Effector memory CD4-positive, alpha-beta T cell (primary cell): ENCODE data around the gene ANKRD55.
"Not testable (repeated sequence)": the region's sequence is repeated elsewhere in the genome, so short reads cannot be mapped to it uniquely, and the experiment has no call there.

ENCODE experiments used
- DNase-seq, 3 donors: peaks; one replicate each; pipeline ENCODE4 v3.0.0-alpha.2; 2020
- H3K27ac ChIP-seq: 2 replicates; pipeline ENCODE4 v1.7.0; 2013; ENCODE audit warnings: mild to moderate bottlenecking, low read length, moderate library complexity; ENCODE audit not compliant: insufficient read depth, poor library complexity, severe bottlenecking
- H3K27me3 ChIP-seq: replicated peaks from 2 replicates; pipeline ENCODE4 v1.7.0; 2013; ENCODE audit warnings: mild to moderate bottlenecking, low read length; ENCODE audit not compliant: insufficient read depth, control insufficient read depth, poor library complexity, severe bottlenecking
- H3K36me3 ChIP-seq: 2 replicates; pipeline ENCODE4 v1.7.0; 2013; ENCODE audit warnings: mild to moderate bottlenecking, low read length, moderate library complexity; ENCODE audit not compliant: control insufficient read depth, insufficient read depth
- H3K4me1 ChIP-seq: 2 replicates; pipeline ENCODE4 v1.7.0; 2013; ENCODE audit warnings: low read length, mild to moderate bottlenecking; ENCODE audit not compliant: control insufficient read depth, insufficient read depth, poor library complexity, severe bottlenecking
- H3K4me3 ChIP-seq: 2 replicates; pipeline ENCODE4 v1.7.0; 2013; ENCODE audit warnings: low read length, low read depth, mild to moderate bottlenecking; ENCODE audit not compliant: insufficient read depth, poor library complexity, severe bottlenecking
- H3K9me3 ChIP-seq: 2 replicates; pipeline ENCODE4 v1.7.0; 2013; ENCODE audit warnings: mild to moderate bottlenecking, low read length, moderate library complexity; ENCODE audit not compliant: control insufficient read depth

Gene ANKRD55

GRCh38 chr5:56142614-56143372 lies 90.3 kb downstream of the ANKRD55 start:
- Histone ChIP-seq H3K4me3 (no peak overlapping the region), H3K9me3 (no peaks in the 10 kb centered on the region), H3K27me3 (no peaks in the 10 kb centered on the region), H3K4me1 (peaks cover under 1% of the 10 kb centered on the region), H3K36me3 (no peaks in the 10 kb centered on the region), H3K27ac (no peak overlapping the region)
- DNase-seq = no peak

- no peaks in the 10 kb centered on the region for H3K27me3 ChIP-seq
- DNase-seq = no peak
- no peak overlapping the region for H3K27ac ChIP-seq
- H3K4me3 ChIP-seq = no peak overlapping the region
- no peaks in the 10 kb centered on the region for H3K4me1 ChIP-seq
- H3K36me3 ChIP-seq = no peaks in the 10 kb centered on the region
- no peaks in the 10 kb centered on the region for H3K9me3 ChIP-seq
Measured at GRCh38 chr5:56142233-56142613, 90.9 kb downstream of the ANKRD55 start.

- Histone ChIP-seq H3K4me3 (no peak overlapping the region), H3K36me3 (no peaks in the 10 kb centered on the region), H3K27me3 (no peaks in the 10 kb centered on the region), H3K27ac (no peak overlapping the region), H3K9me3 (no peaks in the 10 kb centered on the region), H3K4me1 (no peaks in the 10 kb centered on the region)
- DNase-seq = no peak
Measured at GRCh38 chr5:56140073-56140472, 93.1 kb downstream of the ANKRD55 start.

DNA sequence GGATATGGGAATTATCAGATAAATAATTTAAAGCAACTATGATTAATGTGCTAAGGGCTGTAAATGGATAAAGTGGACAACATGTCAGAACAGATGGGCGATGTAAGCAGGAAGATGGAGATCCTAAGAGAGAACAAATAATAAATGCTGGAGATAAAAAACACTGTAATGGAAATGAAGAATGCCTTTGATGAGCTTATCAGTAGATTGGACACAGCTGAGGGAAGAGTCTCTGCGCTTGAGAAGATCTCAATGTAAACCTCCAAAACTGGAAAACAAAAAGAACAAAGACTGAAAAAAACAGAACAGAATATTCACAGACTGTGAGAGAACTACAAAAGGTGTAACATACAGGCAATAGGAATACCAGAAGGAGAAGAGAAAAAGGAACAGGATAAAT lies 102.5 kb downstream of the ANKRD55 start:
- Histone ChIP-seq H3K27ac (no peak overlapping the region), H3K36me3 (no peaks in the 10 kb centered on the region), H3K9me3 (no peaks in the 10 kb centered on the region), H3K4me3 (no peak overlapping the region), H3K27me3 (no peaks in the 10 kb centered on the region), H3K4me1 (no peaks in the 10 kb centered on the region)
- no peak for DNase-seq

DNA sequence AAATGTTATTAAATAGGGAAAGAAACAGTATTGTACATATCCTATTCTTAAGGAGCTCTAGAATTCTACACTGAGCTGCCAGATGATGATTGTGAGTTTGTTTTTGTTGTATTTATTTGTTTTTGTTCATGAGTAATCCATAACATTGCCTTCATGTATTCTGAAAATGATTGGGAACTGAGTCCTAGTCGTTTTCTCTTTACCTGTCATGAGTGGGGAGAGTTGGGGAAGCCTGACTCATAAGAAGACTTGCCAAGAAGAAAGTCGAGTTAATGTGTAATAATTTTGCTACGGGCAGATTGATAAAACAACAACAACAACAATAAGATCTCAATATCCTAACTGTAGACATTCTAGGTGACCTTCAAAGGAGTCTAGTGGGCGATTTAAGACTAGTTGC lies 103.8 kb downstream of the ANKRD55 start:
- no peaks in the 10 kb centered on the region for H3K27me3 ChIP-seq
- no peaks in the 10 kb centered on the region for H3K4me1 ChIP-seq
- H3K36me3 ChIP-seq = no peaks in the 10 kb centered on the region
- H3K9me3 ChIP-seq = no peaks in the 10 kb centered on the region
- no peak overlapping the region for H3K4me3 ChIP-seq
- peak overlapping the region; percentile 0 for H3K27ac ChIP-seq
- DNase-seq = no peak

GRCh38 chr5:56128113-56128512 lies 105.0 kb downstream of the ANKRD55 start:
- Histone ChIP-seq H3K4me1 (no peaks in the 10 kb centered on the region), H3K36me3 (no peaks in the 10 kb centered on the region), H3K9me3 (no peaks in the 10 kb centered on the region), H3K27ac (peak overlapping the region; percentile 11), H3K4me3 (no peak overlapping the region), H3K27me3 (no peaks in the 10 kb centered on the region)
- no peak for DNase-seq

GRCh38 chr5:56126487-56127179 lies 106.5 kb downstream of the ANKRD55 start:
- peak overlapping the region; percentile 14 for H3K27ac ChIP-seq
- H3K4me1 ChIP-seq = no peaks in the 10 kb centered on the region
- no peak for DNase-seq
- no peaks in the 10 kb centered on the region for H3K36me3 ChIP-seq
- no peak overlapping the region for H3K4me3 ChIP-seq
- H3K27me3 ChIP-seq = no peaks in the 10 kb centered on the region
- H3K9me3 ChIP-seq = no peaks in the 10 kb centered on the region

DNA sequence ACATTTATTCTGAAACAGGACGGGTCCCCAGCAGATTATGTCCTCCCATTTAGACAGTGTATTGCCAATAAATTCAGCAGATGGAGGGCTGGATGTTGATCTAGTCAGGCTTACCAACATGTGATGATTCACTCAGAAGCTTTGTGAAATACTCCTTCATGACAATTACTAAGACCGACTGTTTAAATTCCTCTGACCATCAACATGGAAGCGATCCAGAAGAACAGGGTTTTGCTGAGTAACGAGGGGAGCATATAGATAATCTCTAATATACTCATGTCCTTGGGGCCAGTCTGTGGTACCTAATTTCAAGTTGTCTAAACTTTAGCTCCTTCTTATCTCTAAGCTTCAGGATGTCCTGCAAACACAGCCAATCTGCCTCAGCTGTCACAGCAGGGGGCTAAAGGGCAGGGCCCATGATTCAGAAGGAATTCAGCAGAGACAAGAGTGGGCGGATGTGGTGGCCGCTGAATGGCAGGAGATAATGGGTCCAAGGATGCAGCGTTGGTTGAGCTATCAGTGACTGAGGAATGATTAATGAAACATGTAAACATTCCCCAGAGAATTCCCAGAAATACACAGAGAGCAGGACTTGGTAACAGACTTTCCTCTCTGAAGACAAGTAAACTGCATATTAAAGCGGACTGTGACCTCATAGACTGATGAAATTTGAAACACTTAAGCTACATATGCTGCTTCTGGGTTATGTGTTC lies 109.4 kb downstream of the ANKRD55 start:
- Histone ChIP-seq H3K27me3 (no peaks in the 10 kb centered on the region), H3K4me1 (no peaks in the 10 kb centered on the region), H3K27ac (no peak overlapping the region), H3K9me3 (no peaks in the 10 kb centered on the region), H3K36me3 (no peaks in the 10 kb centered on the region), H3K4me3 (no peak overlapping the region)
- DNase-seq = no peak

GRCh38 chr5:56122360-56122985 lies 110.7 kb downstream of the ANKRD55 start:
- not testable (repeated sequence) for H3K4me1 ChIP-seq, H3K27ac ChIP-seq, H3K36me3 ChIP-seq, H3K4me3 ChIP-seq, DNase-seq, H3K9me3 ChIP-seq, H3K27me3 ChIP-seq
